ENCODE results near the gene CSAD.

Gene CSAD

GRCh38 chr12:53179687-53180219 lies 972 bp downstream of the CSAD start:
- TF ChIP-seq CTCF (IDR thresholded peaks at IDR 0.05), result no peak

DNA sequence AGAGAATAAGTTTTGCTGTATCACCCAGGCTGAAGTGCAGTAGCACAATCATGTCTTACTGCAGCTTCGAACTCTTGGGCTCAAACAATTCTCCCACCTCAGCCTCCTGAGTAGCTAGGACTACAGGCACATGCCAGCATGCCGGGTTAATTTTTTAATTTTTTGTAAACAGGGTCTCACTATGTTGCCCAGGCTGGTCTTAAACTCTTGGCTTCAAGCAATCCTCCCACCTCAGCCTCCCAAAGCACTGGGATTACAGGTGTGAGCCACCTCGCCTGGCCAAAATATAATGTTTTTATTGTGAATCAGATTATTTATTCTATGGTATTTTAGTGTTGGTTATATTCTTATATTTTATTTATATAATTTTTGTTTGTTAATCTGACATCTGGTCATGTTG lies 4.0 kb downstream of the CSAD start:
- no peak for TF ChIP-seq CTCF (IDR thresholded peaks at IDR 0.05)

- TF ChIP-seq CTCF (IDR thresholded peaks at IDR 0.05), result peak; percentile 61; the same call in 1 of the 2 replicates
Observed at GRCh38 chr12:53174881-53175491, 5.7 kb downstream of the CSAD start.

- TF ChIP-seq CTCF (IDR thresholded peaks at IDR 0.05), result no peak
Observed at GRCh38 chr12:53173085-53173715, 7.5 kb downstream of the CSAD start.

- no peak for TF ChIP-seq CTCF (IDR thresholded peaks at IDR 0.05)
Observed at GRCh38 chr12:53172352-53172751, 8.4 kb downstream of the CSAD start.

DNA sequence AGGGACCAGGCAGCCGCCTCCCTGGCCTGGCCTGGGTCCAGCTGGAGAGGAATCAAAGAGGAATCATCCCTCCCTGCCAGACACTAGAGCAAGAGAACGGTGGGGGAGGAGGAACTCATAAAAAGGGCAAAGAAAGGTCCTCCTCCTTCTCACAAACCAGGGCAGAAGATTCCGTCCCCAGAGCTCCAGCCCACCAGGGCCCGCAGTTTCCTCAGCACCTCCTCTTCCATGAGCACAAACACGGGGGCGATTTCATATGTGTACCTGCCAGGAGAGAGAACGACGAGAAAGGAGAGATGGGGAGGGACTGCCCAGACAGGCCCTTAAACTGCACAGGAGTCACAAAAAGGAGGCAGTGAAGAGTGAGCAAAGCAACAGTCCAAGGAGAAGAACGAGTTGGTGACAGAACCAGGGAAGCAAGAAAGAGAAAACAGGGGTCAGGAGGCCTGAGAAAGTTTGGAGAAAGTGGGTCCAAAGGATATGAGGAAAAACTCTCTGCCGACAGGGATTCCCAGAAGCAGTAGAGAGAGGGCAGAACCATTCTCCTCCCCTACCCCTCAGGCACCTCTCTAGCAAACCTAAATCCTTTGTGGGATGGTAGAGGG lies 8.9 kb downstream of the CSAD start:
- no peak for TF ChIP-seq CTCF (IDR thresholded peaks at IDR 0.05)

- no peak for TF ChIP-seq CTCF (IDR thresholded peaks at IDR 0.05)
Observed at GRCh38 chr12:53170876-53171724, 9.6 kb downstream of the CSAD start.

Data from LNCAP (cell line).